ENCODE data around the gene TAF8. TPM values are rescaled to one million over a fixed set of nuclear protein-coding genes. Genes with fewer than 3 reads are reported as not detected.

The TAF8 gene
- total and polyA plus RNA-seq, 2 donors: 13.4 to 18.1 TPM

DNA sequence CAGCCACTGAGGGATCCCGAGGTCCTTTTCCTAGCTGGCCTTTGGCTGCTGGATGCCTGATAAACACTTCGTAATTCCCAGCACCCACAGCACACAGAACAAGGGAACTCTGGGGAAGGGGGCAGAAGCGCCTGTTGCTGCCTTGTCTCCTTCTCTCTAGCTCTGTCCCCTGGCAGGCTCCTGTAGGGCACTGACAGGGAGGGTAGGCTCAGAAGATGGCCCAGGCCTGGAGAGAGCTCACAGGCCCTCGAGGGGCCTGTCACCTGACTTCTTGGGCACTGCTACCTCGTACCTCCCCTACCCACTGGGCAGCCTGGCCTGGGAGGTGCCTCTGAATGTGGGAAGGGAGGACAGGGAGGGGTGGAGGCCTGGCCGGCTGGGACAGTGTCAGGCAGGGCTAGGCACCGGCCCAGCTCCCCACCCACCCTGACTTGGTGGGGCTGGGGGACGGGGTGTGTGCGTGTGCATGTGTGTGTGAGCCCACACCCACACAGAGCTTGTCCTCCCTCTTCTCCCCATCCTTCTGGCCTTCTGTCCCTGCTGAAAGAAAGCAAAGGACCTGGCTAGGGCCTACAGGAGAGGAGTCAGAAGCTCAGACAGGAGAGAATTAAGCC lies 74.0 kb downstream of the TAF8 start:
- peak overlapping the region; percentile 16 for H3K27ac ChIP-seq (ENCODE audit: low read depth)
- 80% methylated on average over 9 of the region's 9 CpGs for WGBS
- DNase-seq (ENCODE audit: extremely low spot score): no peak
- H3K4me1 ChIP-seq (ENCODE audit: insufficient read depth): no peaks in the 10 kb centered on the region
- no peak overlapping the region for H3K4me3 ChIP-seq (ENCODE audit: low read depth, low read length)
- no peaks in the 10 kb centered on the region for H3K36me3 ChIP-seq (ENCODE audit: insufficient read depth)

DNA sequence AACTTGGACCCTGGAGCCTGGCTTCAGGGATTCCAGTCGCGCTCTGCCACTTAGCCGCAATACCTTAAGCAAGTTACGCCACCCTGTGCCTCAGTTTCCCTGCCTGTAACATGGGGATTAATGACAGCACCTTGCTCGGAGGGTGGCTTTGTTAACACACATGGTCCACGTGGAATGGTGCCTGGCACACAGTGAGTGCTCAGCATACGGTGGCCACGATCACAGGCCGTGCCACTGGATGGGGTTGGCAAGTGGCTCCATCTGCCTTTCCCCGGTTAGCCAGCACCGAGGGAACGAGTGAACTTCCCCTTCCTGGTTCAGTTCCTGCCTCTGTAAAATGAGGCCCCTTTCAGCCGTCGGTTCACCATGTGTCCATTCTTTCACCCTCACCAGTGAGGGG lies 74.9 kb downstream of the TAF8 start:
- no peak overlapping the region for H3K4me3 ChIP-seq (ENCODE audit: low read depth, low read length)
- WGBS: 78% methylated on average over 14 of the region's 14 CpGs
- no peaks in the 10 kb centered on the region for H3K36me3 ChIP-seq (ENCODE audit: insufficient read depth)
- no peak overlapping the region for H3K27ac ChIP-seq (ENCODE audit: low read depth)
- no peaks in the 10 kb centered on the region for H3K4me1 ChIP-seq (ENCODE audit: insufficient read depth)
- DNase-seq (ENCODE audit: extremely low spot score): no peak

DNA sequence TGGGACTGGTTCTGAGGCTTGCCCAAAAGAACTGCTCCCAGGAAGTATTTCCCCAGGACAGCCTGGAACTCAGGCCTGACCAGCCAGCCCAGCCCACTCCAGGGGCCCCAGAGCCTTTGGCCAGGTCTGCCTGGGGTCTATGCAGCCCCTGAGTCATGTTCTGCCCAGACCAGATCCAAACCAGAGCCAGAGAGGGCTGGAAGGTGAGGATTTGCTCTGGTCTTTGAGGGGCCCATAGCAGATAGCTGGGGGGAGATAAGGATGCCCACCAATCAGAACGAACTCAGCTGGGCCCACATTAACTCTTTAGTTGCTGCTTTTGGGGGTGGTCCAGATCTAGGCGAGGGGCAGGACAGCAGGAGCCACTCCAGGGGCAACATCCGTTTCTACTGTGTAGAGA lies 75.3 kb downstream of the TAF8 start:
- Histone ChIP-seq H3K27ac (ENCODE audit: low read depth) (no peak overlapping the region), H3K36me3 (ENCODE audit: insufficient read depth) (no peaks in the 10 kb centered on the region), H3K4me3 (ENCODE audit: low read depth, low read length) (no peak overlapping the region), H3K4me1 (ENCODE audit: insufficient read depth) (no peaks in the 10 kb centered on the region)
- 65% methylated on average over 3 of the region's 3 CpGs for WGBS
- no peak for DNase-seq (ENCODE audit: extremely low spot score)

DNA sequence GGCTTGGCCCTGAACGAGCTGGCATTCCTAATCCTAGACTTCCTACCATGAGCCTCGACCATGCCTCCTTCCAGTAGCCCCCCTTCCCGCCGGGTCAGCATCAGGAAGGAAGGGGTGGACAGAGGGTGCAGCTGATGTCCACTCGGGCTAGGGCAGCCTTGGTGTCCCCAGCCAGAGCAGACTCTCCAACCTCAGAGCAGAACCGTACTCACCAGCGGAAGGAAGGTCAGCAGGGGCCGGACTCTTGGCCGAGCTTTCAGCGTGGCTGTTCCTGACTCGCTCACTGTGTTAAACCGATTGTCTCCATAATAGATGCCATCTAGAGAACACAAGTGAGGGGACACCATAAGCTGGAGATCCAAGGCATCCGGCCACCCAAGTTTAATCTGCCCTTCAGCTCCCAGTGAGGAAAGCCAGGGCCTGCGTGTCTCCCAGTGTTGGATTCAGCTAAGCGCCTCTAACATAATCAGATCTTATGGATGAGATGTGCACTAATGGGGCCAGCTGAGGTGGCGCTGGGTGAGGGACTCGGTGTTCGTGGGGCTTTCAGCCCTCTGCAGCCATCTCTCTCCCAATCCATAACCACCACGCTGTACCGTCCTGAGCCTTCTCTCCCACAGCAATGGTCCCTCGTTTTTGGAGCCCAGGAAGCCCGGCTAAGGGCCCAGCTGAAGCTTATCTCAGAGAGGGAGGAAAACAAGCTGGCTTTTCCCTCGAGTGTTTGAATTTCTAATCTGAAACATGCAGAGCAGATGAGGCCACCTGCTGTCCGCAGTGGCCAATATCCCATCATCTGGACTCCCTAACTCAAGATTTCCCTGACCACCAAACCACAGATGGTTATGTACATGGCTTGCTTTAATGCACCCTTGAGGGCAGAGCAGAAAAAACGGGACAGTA lies 78.4 kb downstream of the TAF8 start:
- H3K4me1 ChIP-seq (ENCODE audit: insufficient read depth): no peaks in the 10 kb centered on the region
- no peak for DNase-seq (ENCODE audit: extremely low spot score)
- H3K4me3 ChIP-seq (ENCODE audit: low read depth, low read length): no peak overlapping the region
- no peak overlapping the region for H3K27ac ChIP-seq (ENCODE audit: low read depth)
- 61% methylated on average over 25 of the region's 25 CpGs for WGBS
- no peaks in the 10 kb centered on the region for H3K36me3 ChIP-seq (ENCODE audit: insufficient read depth)

DNA sequence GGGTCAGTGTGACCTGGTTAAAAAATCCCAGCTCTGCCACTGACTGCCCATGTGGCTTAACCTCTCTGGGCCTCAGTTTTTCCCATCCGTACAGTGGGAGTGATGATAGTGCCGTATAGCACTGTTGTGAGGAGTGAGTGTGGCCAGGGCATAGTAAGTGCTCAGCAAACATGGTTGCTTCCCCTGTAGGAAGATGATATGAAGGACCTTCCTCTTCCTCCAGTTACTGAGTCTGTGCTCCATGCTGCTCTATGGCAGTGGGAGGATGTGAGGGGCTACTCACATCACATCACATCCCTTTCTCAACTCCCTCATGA lies 79.0 kb downstream of the TAF8 start:
- no peak for DNase-seq (ENCODE audit: extremely low spot score)
- Histone ChIP-seq H3K4me3 (ENCODE audit: low read depth, low read length) (no peak overlapping the region), H3K36me3 (ENCODE audit: insufficient read depth) (no peaks in the 10 kb centered on the region), H3K4me1 (ENCODE audit: insufficient read depth) (no peaks in the 10 kb centered on the region), H3K27ac (ENCODE audit: low read depth) (no peak overlapping the region)
- 67% methylated on average over 2 of the region's 2 CpGs for WGBS

DNA sequence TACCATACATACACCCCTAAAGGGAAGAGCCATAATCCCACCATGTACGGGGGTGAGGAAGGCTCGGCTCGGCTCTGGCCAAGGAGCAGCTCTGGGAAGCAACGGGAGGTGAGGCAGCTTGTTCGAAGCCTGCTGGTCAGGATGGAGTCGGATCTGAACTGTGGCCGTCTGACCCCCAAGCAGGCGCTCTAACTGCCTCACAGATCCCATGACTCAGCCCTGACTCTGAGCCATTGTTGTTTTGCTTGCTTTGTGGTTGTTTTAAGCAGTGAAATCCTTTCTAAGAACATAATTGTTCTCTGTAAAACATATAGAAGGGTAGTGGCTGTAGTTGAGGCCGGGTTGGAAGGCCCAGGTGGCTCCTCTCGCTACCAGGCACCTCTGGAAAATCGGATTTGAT lies 81.2 kb downstream of the TAF8 start:
- Histone ChIP-seq H3K27ac (ENCODE audit: low read depth) (no peak overlapping the region), H3K36me3 (ENCODE audit: insufficient read depth) (no peaks in the 10 kb centered on the region), H3K4me3 (ENCODE audit: low read depth, low read length) (no peak overlapping the region), H3K4me1 (ENCODE audit: insufficient read depth) (no peaks in the 10 kb centered on the region)
- DNase-seq (ENCODE audit: extremely low spot score): no peak
- 89% methylated on average over 11 of the region's 11 CpGs for WGBS

DNA sequence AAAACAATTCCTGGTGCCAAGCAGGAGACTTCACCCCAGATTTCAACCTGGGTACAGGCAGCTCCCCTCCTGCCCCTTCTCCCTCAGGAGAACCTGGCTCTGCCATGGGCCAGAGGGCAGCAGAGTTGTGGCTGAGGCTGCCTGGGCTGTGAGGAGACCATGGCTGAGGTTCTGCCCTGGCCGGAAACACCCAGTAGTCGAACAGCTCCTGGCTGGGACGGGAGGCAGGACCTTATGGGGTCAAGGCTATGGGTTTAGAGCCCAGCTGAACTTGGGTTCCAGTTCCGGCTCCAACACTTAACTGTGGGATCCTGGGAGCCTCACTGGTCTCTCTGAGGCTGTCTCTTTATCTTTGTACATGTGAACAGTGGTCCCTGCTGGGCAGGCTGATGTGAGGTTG lies 83.6 kb downstream of the TAF8 start:
- Histone ChIP-seq H3K27ac (ENCODE audit: low read depth) (no peak overlapping the region), H3K36me3 (ENCODE audit: insufficient read depth) (no peaks in the 10 kb centered on the region), H3K4me1 (ENCODE audit: insufficient read depth) (no peaks in the 10 kb centered on the region), H3K4me3 (ENCODE audit: low read depth, low read length) (no peak overlapping the region)
- WGBS: 91% methylated on average over 4 of the region's 4 CpGs
- no peak for DNase-seq (ENCODE audit: extremely low spot score)

DNA sequence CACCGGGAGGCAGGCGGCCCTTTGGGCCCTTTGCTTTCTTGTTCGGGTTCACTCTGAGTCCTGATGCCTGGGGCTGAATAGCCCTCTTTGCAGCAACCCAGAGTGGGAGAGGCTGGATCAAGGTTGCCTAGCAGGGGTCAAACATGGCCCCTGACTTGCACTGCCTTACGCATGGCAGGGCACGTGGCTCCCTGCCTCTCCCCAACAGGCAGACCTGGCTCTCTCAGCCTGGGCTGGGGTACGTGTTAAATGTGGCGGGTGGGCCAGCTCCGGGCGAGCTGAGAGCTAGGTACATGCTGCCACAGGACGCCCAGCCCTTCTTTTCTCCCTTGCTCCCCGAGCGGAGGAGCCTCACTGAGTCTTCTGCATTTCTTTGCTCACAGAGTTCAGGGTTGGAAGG lies 84.8 kb downstream of the TAF8 start:
- Histone ChIP-seq H3K4me1 (ENCODE audit: insufficient read depth) (no peaks in the 10 kb centered on the region), H3K27ac (ENCODE audit: low read depth) (no peak overlapping the region), H3K4me3 (ENCODE audit: low read depth, low read length) (no peak overlapping the region), H3K36me3 (ENCODE audit: insufficient read depth) (no peaks in the 10 kb centered on the region)
- WGBS: 88% methylated on average over 12 of the region's 12 CpGs
- no peak for DNase-seq (ENCODE audit: extremely low spot score)

DNA sequence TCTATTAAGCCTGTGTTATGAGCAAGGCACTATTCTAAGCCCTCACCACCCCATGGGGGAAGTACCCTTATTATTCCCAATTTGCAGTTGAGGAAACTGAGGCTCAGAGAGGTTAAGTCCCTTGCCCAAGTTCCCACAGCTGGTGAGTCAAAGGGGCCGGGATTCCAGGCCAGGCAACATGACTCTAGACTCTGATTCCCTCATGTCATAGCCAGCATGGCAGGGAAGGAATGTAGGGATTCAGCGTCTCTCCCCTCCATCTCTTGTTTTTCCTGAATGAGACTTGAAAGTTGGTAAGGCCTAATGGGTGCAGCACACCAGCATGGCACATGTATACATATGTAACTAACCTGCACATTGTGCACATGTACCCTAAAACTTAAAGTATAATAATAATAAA lies 85.4 kb downstream of the TAF8 start:
- no peak overlapping the region for H3K27ac ChIP-seq (ENCODE audit: low read depth)
- H3K4me1 ChIP-seq (ENCODE audit: insufficient read depth): no peaks in the 10 kb centered on the region
- 91% methylated on average over 2 of the region's 2 CpGs for WGBS
- no peak overlapping the region for H3K4me3 ChIP-seq (ENCODE audit: low read depth, low read length)
- no peaks in the 10 kb centered on the region for H3K36me3 ChIP-seq (ENCODE audit: insufficient read depth)
- no peak for DNase-seq (ENCODE audit: extremely low spot score)

DNA sequence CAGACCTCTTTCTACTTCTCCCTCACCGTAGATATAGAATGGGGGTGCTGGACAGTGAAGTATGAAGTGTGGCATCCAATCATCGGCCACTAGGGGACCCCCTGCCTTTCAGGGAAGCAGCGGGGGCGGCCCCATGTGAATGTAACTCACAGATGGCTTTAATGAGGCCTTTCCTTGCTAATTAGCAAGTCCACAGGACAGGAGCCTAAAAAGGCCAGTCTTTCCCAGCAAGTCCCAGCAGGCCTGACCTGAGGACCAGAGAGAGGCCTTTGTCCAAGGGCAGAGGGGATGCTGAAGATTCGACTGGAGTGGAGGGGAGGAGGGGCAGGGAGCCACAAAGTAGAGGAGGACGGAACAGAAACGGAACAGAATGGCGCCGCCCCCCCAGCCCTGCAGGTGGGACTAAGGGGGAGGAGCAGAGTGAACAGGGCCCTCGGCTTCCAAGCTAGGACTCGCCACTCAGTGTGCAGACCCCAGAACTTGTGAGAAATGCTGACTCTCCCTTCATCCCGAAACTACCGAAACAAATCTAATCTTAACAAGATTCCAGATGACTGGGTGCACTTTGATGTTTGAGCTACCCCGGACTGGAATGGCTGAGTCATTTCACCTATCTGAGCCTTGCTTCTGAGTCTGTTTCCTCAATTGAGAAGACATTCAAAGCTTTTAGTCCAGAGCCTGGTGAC lies 86.3 kb downstream of the TAF8 start:
- Histone ChIP-seq H3K36me3 (ENCODE audit: insufficient read depth) (no peaks in the 10 kb centered on the region), H3K4me1 (ENCODE audit: insufficient read depth) (no peaks in the 10 kb centered on the region), H3K27ac (ENCODE audit: low read depth) (peak overlapping the region; percentile 12), H3K4me3 (ENCODE audit: low read depth, low read length) (no peak overlapping the region)
- no peak for DNase-seq (ENCODE audit: extremely low spot score)
- WGBS: 58% methylated on average over 14 of the region's 14 CpGs

Small RNA genes within 50 kb of the gene (small RNA-seq; reads per million reads assigned to genes)
- not detected for gene RNU6-761P

Other genes starting within 250 kb of the TAF8 start
- 4.9 TPM for gene USP49, start 155.1 kb upstream of the TAF8 start, total RNA-seq
- 2.3 TPM for gene USP49, start 155.1 kb upstream of the TAF8 start, polyA plus RNA-seq
- 22.5 TPM for gene MED20, start 129.4 kb upstream of the TAF8 start, total RNA-seq
- gene MED20, start 129.4 kb upstream of the TAF8 start, polyA plus RNA-seq: 15.6 TPM
- 8.7 TPM for gene BYSL, start 129.0 kb upstream of the TAF8 start, total RNA-seq
- 15.4 TPM for gene BYSL, start 129.0 kb upstream of the TAF8 start, polyA plus RNA-seq
- gene CCND3, start 108.7 kb upstream of the TAF8 start, total RNA-seq: 18.1 TPM
- 98.9 TPM for gene CCND3, start 108.7 kb upstream of the TAF8 start, polyA plus RNA-seq
- gene C6orf132, start 92.1 kb downstream of the TAF8 start, total RNA-seq: 2.7 TPM
- gene C6orf132, start 92.1 kb downstream of the TAF8 start, polyA plus RNA-seq: 4.4 TPM
- 2.5 TPM for gene GUCA1A, start 122.8 kb downstream of the TAF8 start, total RNA-seq
- gene GUCA1A, start 122.8 kb downstream of the TAF8 start, polyA plus RNA-seq: 0.16 TPM
- gene GUCA1B, start 144.4 kb downstream of the TAF8 start, total RNA-seq: 0.95 TPM
- 0.30 TPM for gene GUCA1B, start 144.4 kb downstream of the TAF8 start, polyA plus RNA-seq
- gene MRPS10, start 167.3 kb downstream of the TAF8 start, total RNA-seq: 46.4 TPM
- gene MRPS10, start 167.3 kb downstream of the TAF8 start, polyA plus RNA-seq: 24.1 TPM

Data from urinary bladder (tissue), 4 donors.